ENCODE measurements around the gene YARS1. TPM values are rescaled to one million over a fixed set of nuclear protein-coding genes. Genes with fewer than 3 reads are reported as not detected.

Gene YARS1
- total and polyA plus RNA-seq, 2 of the 4 experiments (the other 2 are of a cell fraction): 100 to 166 TPM

DNA sequence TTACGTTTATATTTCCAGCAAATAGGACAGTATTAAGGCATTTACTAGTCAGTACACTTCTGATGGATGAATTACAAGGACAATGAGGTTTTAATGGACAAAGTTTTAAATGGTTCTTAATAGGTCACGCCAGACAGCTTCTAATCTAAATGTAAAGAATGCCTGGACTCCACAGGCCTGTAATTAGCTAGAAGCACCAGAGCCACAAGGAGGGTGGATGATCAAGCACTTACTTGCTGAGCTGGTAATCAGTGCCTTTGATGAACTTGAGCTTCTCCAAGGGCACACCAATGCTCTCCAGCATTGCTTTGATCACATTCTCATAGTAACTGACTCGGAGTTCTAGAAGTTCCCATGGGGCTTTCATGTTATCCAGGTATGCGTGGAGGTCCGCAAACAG is 6.8 kb downstream of the YARS1 start:
- Histone ChIP-seq H3K56ac (ENCODE audit: extremely low read depth, insufficient read depth, low read length) (no peak overlapping the region), H2AK9ac (replicated peaks; ENCODE audit: low read depth, low read length, poor library complexity) (no peak overlapping the region), H2BK20ac (ENCODE audit: low read depth, low read length) (no peak overlapping the region), H3K36me3 (ENCODE audit: control insufficient read depth, insufficient read depth, low read length) (peaks cover 35% of the 10 kb centered on the region), H3K9me3 (ENCODE audit: control insufficient read depth, insufficient read depth, low read length) (no peaks in the 10 kb centered on the region), H4K8ac (ENCODE audit: low read depth in 2 of 2, low read length in 2 of 2) (no peak overlapping the region), H3K4ac (ENCODE audit: low read depth, low read length) (no peak overlapping the region), H4K91ac (ENCODE audit: insufficient read depth, low read depth, low read length) (no peak overlapping the region), H3K27me3 (ENCODE audit: control insufficient read depth, insufficient read depth, low read length) (no peaks in the 10 kb centered on the region), H4K5ac (ENCODE audit: low read depth, low read length) (no peak overlapping the region), H3K4me2 (ENCODE audit: low read depth, low read length) (no peak overlapping the region), H3K4me3 (ENCODE audit: insufficient read depth, low read depth, low read length) (no peak overlapping the region), H3K9ac (ENCODE audit: low read depth, low read length) (no peak overlapping the region), H3K9me1 (ENCODE audit: insufficient read depth, low read length) (peaks cover 11% of the 10 kb centered on the region), H3K14ac (replicated peaks; ENCODE audit: low read depth, low read length) (no peak overlapping the region), H3K23ac (ENCODE audit: low read depth, low read length) (peak overlapping the region; percentile 56; the same call in 1 of the 2 replicates), H3K27ac (ENCODE audit: insufficient read depth, low read length) (no peak overlapping the region), H3K4me1 (ENCODE audit: control insufficient read depth, insufficient read depth, low read length) (peaks cover 5% of the 10 kb centered on the region), H3K79me1 (ENCODE audit: low read depth in 1 of 2, low read length in 2 of 2) (peaks cover 33 to 84% of the 10 kb centered on the region in 2 experiments), H2AK5ac (ENCODE audit: low read depth, low read length) (no peak overlapping the region), H2BK15ac (ENCODE audit: low read depth, low read length) (no peak overlapping the region), H3K18ac (ENCODE audit: low read depth, low read length) (no peak overlapping the region), H2BK5ac (ENCODE audit: low read depth, low read length, poor library complexity, severe bottlenecking) (no peak overlapping the region), H2BK120ac (ENCODE audit: low read depth, low read length) (no peak overlapping the region), H2AFZ (replicated peaks; ENCODE audit: low read length, poor library complexity) (no peak overlapping the region), H4K20me1 (ENCODE audit: insufficient read depth, low read length) (peaks cover 64% of the 10 kb centered on the region)
- BruUV-seq (replicated peaks): no TSS peak
- ChIA-PET POLR2A (ENCODE audit: unreplicated experiment) (no interaction called here), CTCF (no interaction called here)
- ATAC-seq (ENCODE audit: low read depth) (no peak), DNase-seq (no peak)
- in situ Hi-C loops (cut with MboI; ENCODE audit: low sequenced_read_pairs): no loop called here
- TF ChIP-seq CHD1 (IDR thresholded peaks at IDR 0.05; ENCODE audit: low read depth, low read length) (no peak), USF2 (IDR thresholded peaks at IDR 0.05; ENCODE audit: low read depth, low read length) (no peak), CEBPB (IDR thresholded peaks at IDR 0.05; ENCODE audit: low read depth, low read length) (no peak), RFX5 (IDR thresholded peaks at IDR 0.05; ENCODE audit: low read depth, low read length) (no peak), MXI1 (IDR thresholded peaks at IDR 0.05; ENCODE audit: borderline replicate concordance, low read depth, low read length) (no peak), SMC3 (IDR thresholded peaks at IDR 0.05; ENCODE audit: low read depth, low read length) (no peak), RCOR1 (IDR thresholded peaks at IDR 0.05; ENCODE audit: insufficient replicate concordance, low read length) (no peak), FOS (IDR thresholded peaks at IDR 0.05; ENCODE audit: low read depth, low read length) (no peak), MAFK (IDR thresholded peaks at IDR 0.05; ENCODE audit: low read depth, low read length) (no peak), BHLHE40 (IDR thresholded peaks at IDR 0.05; ENCODE audit: low read depth, low read length) (no peak)
- WGBS, 2 experiments (ENCODE audit: extremely low coverage in 2 of 2, insufficient read length in 1 of 2): 90% methylated on average over 2 of the region's 5 CpGs; no CpG with 5 or more reads in 1 of the 2 experiments
- dilution Hi-C loops (cut with HindIII; ENCODE audit: low sequenced_read_pairs, unreplicated experiment): no loop called here
- intact Hi-C loops (cut with micrococcal nuclease): no loop called here
